MM.1S (cell line): ENCODE measurements around the gene UBE2G2.

Experiments
- DNase-seq: peaks from one replicate; pipeline ENCODE4 v3.0.0-alpha.2; 2015
- H2AFZ ChIP-seq: fragments of 300-600 bp; sonication (generic); 2 replicates; pipeline ENCODE4 v1.6.0; 2016; ENCODE audit warnings: antibody characterized with exemption, low read length
- H3F3A ChIP-seq: fragments of 300-600 bp; sonication (generic); 2 replicates; pipeline ENCODE4 v1.6.1; 2016; ENCODE audit warnings: mild to moderate bottlenecking, antibody characterized with exemption, low read length, moderate library complexity, mixed read lengths; ENCODE audit not compliant: insufficient read depth
- H3K27ac ChIP-seq: fragments of 300-600 bp; sonication (generic); 2 replicates; pipeline ENCODE4 v1.5.1; 2016; ENCODE audit warnings: mild to moderate bottlenecking, low read length
- H3K27me3 ChIP-seq: fragments of 300-600 bp; sonication (generic); replicated peaks from 2 replicates; pipeline ENCODE4 v1.6.0; 2016; ENCODE audit warnings: low read length; ENCODE audit not compliant: insufficient read depth
- H3K36me3 ChIP-seq: fragments of 300-600 bp; sonication (generic); replicated peaks from 2 replicates; pipeline ENCODE4 v1.6.1; 2016; ENCODE audit warnings: mild to moderate bottlenecking, low read length, mixed read lengths; ENCODE audit not compliant: insufficient read depth
- H3K4me1 ChIP-seq: fragments of 300-600 bp; sonication (generic); 2 replicates; pipeline ENCODE4 v1.6.1; 2016; ENCODE audit warnings: low read length, mixed read lengths
- H3K4me2 ChIP-seq: fragments of 300-600 bp; sonication (generic); 2 replicates; pipeline ENCODE4 v1.6.0; 2016; ENCODE audit warnings: low read depth, low read length
- H3K4me3 ChIP-seq: fragments of 300-600 bp; sonication (generic); 2 replicates; pipeline ENCODE4 v1.5.1; 2016; ENCODE audit warnings: low read length, mixed read lengths
- H3K79me2 ChIP-seq: fragments of 300-600 bp; sonication (generic); 2 replicates; pipeline ENCODE4 v1.6.1; 2016; ENCODE audit warnings: mixed run types, low read length, mixed read lengths
- H3K9ac ChIP-seq: fragments of 300-600 bp; sonication (generic); 2 replicates; pipeline ENCODE4 v1.6.1; 2016; ENCODE audit warnings: low read length, mixed read lengths
- H3K9me2 ChIP-seq: fragments of 300-600 bp; sonication (generic); replicated peaks from 2 replicates; pipeline ENCODE4 v1.6.1; 2016; ENCODE audit warnings: mild to moderate bottlenecking, low read length, mixed read lengths; ENCODE audit not compliant: insufficient read depth
- H3K9me3 ChIP-seq: fragments of 300-600 bp; sonication (generic); replicated peaks from 2 replicates; pipeline ENCODE4 v1.6.1; 2016; ENCODE audit warnings: mild to moderate bottlenecking, low read length, mixed read lengths; ENCODE audit not compliant: insufficient read depth
- H4K20me1 ChIP-seq: fragments of 300-600 bp; sonication (generic); 2 replicates; pipeline ENCODE4 v1.6.1; 2016; ENCODE audit warnings: mild to moderate bottlenecking, low read length, moderate library complexity, mixed read lengths; ENCODE audit not compliant: insufficient read depth
- EZH2 ChIP-seq: fragments of 300-600 bp; sonication (generic); optimal IDR thresholded peaks from 2 replicates; pipeline ENCODE3; 2017; ENCODE audit warnings: low read depth, mild to moderate bottlenecking, antibody characterized with exemption, low read length, mixed read lengths
- EZH2phosphoT487 ChIP-seq: fragments of 300-600 bp; sonication (generic); IDR thresholded peaks from 2 replicates; pipeline ENCODE4 v1.6.1; 2018; ENCODE audit warnings: antibody characterized with exemption, low read length
- TF ChIP-seq, protein P1 (sequence below): fragments of 300-600 bp; sonication (generic); IDR thresholded peaks from 2 replicates; pipeline ENCODE4 v1.5.1; 2016; ENCODE audit warnings: antibody characterized with exemption, low read length, mixed read lengths

The UBE2G2 gene

DNA sequence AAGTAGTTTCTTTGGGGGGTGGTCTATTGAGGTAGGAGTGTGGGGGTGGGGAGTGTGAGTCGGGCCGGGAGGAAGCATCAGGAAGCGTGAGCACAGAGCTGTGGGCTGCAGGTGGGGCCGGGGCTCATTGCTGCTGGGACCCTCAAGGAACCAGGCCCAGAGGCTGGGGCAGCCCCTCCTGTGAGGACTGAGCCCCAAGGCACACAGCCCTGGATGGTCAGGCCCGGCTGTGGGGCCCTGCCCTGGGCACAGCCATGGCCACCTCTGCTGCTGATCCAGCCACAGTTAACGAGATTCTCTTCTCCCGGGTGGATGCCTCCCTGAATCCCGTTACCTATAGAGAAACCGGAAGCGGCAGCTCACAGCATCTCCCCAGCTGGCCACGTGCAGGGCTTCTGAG lies 39.2 kb upstream of the UBE2G2 start:
- Histone ChIP-seq H2AFZ (no peak overlapping the region), H3K79me2 (no peaks in the 10 kb centered on the region), H3K9ac (no peak overlapping the region), H3K4me2 (no peak overlapping the region), H3K9me2 (no peaks in the 10 kb centered on the region), H3K36me3 (no peaks in the 10 kb centered on the region), H3F3A (no peaks in the 10 kb centered on the region), H3K9me3 (no peaks in the 10 kb centered on the region), H3K27ac (no peak overlapping the region), H3K4me3 (no peak overlapping the region), H4K20me1 (no peaks in the 10 kb centered on the region), H3K27me3 (peaks cover 92% of the 10 kb centered on the region), H3K4me1 (no peaks in the 10 kb centered on the region)
- no peak for TF ChIP-seq EZH2phosphoT487
- TF ChIP-seq, protein P1, sequence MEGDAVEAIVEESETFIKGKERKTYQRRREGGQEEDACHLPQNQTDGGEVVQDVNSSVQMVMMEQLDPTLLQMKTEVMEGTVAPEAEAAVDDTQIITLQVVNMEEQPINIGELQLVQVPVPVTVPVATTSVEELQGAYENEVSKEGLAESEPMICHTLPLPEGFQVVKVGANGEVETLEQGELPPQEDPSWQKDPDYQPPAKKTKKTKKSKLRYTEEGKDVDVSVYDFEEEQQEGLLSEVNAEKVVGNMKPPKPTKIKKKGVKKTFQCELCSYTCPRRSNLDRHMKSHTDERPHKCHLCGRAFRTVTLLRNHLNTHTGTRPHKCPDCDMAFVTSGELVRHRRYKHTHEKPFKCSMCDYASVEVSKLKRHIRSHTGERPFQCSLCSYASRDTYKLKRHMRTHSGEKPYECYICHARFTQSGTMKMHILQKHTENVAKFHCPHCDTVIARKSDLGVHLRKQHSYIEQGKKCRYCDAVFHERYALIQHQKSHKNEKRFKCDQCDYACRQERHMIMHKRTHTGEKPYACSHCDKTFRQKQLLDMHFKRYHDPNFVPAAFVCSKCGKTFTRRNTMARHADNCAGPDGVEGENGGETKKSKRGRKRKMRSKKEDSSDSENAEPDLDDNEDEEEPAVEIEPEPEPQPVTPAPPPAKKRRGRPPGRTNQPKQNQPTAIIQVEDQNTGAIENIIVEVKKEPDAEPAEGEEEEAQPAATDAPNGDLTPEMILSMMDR: no peak
- no peak for TF ChIP-seq EZH2
- DNase-seq: no peak

DNA sequence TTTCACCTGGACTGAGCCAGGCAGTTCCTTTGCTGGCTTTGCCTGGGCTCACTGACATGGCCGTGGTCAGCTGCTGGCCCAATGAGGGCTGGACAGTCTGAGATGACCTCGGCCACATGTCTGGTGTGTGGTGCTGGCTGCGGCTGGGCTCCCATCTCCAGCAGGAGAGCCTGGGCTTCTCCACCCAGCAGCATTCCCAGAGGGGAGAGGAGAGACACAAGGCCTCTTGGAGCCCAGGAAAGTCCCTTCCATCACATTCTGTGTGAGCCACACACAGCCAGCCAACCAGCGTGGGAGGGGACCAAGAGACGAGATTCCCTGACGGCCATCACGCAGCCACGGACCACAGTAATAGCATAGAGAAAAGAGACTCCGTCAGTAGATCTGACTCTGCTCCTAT lies 37.3 kb upstream of the UBE2G2 start:
- Histone ChIP-seq H4K20me1 (no peaks in the 10 kb centered on the region), H3K4me1 (no peaks in the 10 kb centered on the region), H3K4me3 (no peak overlapping the region), H2AFZ (no peak overlapping the region), H3K27me3 (peaks cover 93% of the 10 kb centered on the region), H3K9me3 (no peaks in the 10 kb centered on the region), H3K9ac (no peak overlapping the region), H3K36me3 (no peaks in the 10 kb centered on the region), H3K4me2 (no peak overlapping the region), H3F3A (no peaks in the 10 kb centered on the region), H3K27ac (no peak overlapping the region), H3K9me2 (no peaks in the 10 kb centered on the region), H3K79me2 (no peaks in the 10 kb centered on the region)
- no peak for DNase-seq
- TF ChIP-seq EZH2 (no peak), EZH2phosphoT487 (no peak)
- TF ChIP-seq, protein P1: no peak

DNA sequence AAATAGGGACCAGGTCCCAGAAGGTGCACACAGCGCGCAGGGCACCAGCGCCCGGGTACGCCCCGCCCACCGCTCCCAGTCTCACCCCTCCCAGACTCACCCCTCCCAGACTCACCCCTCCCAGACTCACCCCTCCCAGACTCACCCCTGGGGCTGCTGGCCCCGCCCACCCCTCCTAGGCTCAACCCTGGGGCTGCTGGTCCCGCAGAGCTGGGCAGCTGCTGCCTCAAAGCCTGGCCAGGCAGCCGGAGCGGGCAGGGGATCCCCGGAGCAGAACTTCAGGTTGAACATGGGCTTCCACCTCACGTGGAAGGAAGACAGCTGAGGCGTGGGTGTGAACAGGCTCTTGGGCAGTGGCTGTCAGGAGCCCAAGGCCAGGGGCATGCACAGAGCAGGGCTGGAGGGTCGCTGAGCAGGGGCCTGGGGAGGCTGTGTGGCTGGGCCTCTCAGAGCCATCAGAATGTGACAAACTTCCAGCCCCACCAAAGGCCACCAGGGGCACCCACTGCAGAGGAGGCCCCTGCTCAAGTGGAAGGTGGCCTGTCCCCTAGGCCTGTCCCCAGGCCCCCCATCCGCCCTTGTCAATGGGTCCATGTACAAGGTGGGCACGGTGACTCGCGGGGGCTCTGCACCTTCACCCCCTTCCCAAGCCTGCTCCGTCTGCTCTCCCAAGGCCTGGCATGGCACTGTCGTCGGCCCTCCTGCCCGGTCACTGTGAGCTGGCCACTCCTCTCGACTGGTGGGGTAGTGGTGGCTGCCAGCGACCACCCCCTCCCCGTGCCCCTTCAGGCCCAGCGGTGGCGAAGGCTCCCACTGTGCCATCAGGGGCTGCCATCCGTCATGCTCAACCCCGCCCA lies 36.6 kb upstream of the UBE2G2 start:
- H3F3A ChIP-seq: no peaks in the 10 kb centered on the region
- TF ChIP-seq EZH2 (no peak), EZH2phosphoT487 (no peak)
- TF ChIP-seq, protein P1: no peak
- no peak overlapping the region for H3K4me3 ChIP-seq
- peaks cover 91% of the 10 kb centered on the region for H3K27me3 ChIP-seq
- H3K4me2 ChIP-seq: no peak overlapping the region
- no peak overlapping the region for H3K9ac ChIP-seq
- no peaks in the 10 kb centered on the region for H3K9me3 ChIP-seq
- H3K36me3 ChIP-seq: no peaks in the 10 kb centered on the region
- H2AFZ ChIP-seq: no peak overlapping the region
- H3K79me2 ChIP-seq: no peaks in the 10 kb centered on the region
- no peaks in the 10 kb centered on the region for H3K4me1 ChIP-seq
- DNase-seq: no peak
- H3K27ac ChIP-seq: no peak overlapping the region
- no peaks in the 10 kb centered on the region for H4K20me1 ChIP-seq
- H3K9me2 ChIP-seq: no peaks in the 10 kb centered on the region
